ENCODE results near the gene GULP1.

GULP1 gene

DNA sequence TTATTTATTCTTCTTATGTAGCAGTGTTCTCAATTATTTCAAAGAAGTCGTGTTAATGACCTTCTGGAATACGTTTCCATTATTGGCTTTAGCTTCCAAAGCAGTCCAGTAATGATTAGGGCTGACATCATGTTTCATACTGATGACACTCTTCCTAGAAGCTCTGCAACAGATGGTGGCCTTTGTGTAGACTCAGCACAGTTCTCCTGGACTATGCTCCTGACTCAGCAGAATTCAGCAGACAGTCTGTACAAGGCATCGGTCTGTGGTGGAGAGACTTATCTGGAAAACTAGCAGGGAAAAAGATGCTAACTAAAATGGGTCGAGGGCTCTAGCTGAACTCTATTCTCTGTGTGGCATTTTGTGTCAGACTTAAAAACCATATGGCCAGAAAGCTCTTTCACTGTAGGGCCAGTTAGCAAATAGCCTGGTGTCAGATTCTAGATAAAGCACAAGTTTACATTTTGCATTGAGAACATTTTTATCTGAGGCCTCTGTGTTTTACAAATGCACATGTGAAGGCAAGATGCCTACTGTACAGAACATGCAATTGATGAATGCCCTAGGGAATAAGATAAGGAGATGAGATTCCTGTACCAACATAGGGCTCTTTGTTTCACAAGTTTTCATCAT is 35.1 kb downstream of the GULP1 start:
- DNase-seq, result no peak

DNA sequence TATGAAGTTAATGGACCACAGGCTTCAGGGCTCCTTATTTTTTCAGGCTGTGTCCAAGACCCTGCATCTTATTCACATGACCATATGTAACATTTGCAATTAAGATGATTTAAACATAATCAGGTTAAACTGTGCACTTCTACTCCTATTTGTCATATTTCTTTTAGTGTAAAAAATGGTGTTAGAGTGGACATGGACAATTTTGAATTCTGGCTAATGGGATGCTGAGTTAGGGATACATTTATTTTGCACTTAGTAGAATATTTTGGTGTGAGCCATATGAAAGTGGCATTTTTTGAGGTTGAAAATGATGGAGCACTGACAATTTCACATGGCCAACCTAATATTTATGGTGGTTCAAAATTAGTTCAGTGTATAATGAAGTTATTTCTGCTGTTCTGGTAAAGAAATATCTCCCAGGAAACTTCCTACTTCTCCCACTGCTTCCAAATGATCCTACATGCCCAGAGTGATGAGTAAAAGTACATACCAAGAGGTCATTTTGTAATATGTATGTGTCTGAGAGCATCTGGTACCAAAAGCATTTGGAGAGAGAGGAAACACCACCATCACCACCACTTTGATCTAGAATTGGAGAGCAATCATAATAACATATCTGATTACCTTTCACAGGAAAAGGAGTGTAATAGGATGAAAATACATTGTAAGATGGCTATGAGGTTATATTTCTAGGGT is 36.0 kb downstream of the GULP1 start:
- DNase-seq, result no peak

DNA sequence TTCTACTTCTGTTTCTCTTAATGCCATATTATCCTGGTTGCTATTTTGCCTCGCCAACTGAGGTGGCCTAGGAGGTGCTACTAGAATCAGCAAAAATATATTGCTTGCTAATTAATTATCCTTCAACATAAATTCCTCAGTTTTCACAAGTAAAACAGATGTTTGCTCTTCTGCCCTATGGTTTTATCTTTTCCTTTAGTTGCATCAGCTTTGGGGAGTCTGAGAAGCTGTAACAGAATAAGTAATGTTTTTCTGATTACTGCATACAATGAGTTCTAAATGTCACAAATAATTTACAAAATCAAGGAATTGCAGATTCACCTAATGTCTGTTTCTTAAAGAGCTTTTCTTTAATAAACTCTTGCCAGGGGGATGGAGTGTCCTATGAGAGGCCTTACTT is 36.7 kb downstream of the GULP1 start:
- no peak for DNase-seq

DNA sequence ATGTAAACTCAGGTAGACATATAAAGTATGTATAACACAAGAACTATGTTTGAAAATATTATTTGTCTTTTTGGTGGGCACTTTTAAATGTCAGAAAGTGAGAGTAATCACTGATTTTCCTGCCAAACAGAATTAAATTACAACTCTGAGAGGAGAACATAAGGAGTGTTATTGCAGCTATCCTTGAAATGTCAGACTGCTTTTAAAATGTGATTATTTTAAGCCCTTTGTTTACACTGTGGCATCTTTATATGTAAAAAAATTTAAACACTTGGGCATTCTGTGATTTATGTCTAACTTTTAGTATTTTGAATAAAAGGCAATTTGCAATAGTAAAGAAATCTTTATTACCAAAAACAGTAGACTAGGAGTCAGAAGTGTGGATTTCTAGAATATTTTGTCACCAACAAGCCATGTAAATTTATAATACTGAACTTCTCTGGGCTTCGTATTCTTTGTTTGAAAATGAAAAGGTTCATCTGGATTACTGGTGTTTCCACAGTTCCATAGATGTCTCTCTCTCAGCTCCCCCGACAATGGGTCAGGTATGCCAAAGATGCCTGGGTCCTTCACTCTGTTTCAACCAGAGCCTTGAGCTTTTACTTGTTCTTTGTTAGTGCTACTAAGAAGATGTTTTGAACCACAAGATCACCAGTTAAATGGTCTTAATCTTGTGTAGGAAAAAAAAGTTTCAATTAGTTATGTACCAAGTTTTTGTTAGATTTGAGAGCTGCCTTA is 38.8 kb downstream of the GULP1 start:
- DNase-seq, result no peak

DNA sequence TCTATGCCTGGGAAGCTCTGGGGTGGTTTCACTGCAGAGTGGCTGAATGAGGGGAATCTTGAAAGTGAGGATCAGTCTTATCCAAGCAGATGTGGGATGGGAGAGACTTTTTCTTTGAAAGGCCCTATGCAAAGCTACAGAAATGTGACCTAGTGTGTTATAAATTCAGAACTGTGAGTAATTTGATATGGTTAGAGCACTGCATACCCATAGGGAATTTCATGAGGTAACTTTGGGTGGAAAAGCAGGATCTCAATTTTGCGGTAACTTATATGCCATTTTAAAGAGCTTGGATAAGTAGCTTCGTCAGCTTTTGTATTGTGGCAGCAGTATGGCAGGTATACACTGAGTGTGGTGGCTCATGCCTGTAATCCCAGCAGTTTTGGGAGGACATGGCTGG is 40.9 kb downstream of the GULP1 start:
- no peak for DNase-seq

DNA sequence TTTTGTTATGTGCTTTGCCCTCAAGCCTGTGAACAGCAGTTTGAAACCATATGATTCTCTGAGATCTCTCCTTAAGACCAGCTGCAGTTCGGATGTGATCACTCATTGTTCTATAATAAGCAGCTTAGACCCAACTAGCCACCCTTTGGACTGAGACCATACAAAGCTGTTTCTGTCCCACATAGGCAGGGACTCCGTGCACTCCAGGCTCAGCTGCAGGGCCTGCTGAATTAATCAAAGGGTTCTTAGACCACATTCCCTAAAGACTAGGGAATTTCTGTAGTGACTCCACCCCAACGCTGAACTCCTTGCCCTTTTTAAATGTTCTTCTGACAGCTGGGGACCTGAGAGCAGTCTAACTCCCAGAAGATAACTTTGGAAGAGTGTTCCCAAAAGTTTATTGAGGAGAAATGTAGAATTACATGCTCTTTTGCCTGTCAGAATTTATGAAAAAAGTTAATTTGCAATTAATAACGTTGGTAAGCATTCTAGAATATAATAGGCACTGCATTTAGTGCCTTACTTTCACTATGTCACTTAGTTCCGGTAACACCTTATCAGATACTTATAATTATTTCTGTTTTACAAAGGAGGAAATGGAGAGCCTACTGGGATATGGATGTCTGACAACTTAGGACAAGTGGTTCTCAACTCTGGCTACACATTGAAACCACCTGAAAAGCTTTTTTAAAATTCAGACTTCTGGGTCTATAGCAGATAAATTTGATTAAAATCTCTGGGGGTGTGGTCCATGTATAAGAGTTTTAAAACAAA is 42.3 kb downstream of the GULP1 start:
- DNase-seq, result no peak

DNA sequence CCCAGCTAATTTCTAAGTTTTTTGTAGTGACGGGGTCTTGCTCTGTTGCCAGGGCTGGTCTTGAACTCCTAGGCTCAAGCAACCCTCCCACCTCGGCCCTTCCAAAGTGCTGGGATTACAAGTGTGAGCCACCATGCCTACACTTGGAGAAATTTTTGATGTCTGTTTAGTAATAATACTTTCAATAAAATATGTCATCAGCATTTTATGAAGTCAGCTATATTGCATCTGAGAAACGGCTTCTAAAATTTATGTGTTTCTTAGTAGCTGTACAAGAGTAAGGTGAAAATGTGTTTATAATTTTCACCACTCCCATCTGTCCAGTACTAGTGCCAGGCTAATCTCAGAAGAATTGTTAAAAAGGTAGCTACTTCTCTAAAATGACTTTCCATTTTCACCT is 46.8 kb downstream of the GULP1 start:
- no peak for DNase-seq

DNA sequence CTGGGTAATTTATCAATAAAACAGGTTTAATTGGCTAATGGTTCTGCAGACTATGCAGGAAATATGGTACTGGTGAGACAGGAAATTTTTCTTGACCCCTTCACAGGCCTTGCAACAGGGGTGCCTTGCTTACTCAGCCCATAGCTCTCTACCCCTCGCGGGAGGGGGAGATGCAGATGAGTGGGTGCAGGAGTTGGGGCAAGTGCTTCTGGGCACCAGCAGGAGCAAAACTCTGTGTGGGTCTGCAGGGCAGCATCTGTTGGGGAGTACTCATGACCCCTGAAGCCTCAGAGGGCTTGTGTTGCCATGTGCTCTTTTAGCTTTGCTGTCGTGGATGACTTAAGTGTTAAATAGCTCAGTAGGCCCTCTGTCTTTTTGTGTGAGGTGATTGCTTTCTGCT is 48.6 kb downstream of the GULP1 start:
- no peak for DNase-seq

DNA sequence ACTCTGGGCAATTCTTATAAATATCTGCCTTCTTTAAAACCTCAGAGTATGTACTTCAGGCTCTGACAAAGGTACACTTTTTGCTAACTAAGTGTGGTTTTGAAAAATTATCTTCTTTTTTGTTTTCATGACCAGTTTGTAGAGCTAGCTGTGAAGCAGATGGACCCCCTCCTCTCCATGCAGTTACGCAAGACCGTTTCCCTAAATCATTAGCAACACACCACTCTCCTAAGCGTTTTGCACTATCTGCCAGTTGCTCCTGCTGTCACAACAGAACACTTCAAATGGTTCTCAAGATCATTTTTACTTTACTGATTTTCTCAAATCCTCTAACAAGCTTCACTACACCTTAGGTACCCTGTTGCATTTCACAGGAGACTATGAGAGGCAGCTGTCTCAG is 53.3 kb downstream of the GULP1 start:
- no peak for DNase-seq

DNA sequence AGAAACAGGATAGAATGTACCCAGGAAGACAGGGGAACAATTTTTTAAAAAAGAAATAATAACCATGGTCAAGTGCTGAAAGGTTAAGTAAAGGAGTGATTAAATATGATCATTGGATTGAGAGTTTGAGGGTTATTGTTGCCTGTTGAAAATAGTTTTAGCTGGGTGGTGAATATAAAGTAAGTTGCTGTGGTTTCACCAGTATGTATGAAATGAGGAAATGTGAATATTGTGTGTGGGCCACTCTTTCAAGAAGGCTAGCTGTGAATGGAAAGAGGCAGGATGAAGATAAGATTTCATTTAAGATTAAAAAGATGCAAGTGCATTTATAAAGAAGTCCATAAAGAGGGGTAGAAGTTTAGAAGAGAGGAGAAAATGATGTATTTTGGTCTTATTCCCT is 53.8 kb downstream of the GULP1 start:
- no peak for DNase-seq

DNA sequence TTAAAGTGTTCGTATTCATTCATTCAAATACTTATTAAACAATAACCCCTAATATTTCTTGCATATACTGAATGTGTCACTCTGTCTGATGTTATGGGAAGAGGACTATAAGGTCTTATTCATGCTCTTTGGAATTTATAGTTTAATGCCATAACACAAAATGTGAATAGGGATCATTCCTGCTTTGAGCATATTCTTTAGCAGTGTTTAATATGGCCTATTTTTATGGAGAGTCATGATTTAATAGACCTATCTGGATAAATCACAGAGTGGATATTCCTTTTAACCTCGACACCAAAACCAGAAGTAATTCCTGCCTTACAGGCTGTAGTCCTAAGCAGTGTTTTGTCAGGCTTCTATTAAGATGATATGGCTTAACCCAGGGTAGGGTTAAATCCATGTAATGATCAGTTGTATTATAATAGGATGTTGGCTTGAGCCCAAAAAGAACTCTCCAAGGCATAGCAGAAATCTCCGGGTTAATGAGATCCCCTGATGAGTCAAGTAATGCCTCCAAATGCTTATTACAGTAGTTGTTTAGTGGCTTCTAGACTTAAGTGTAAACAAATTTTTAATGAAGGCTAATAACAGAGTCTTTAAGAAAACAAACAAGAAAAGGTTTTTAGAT is 54.3 kb downstream of the GULP1 start:
- no peak for DNase-seq

DNA sequence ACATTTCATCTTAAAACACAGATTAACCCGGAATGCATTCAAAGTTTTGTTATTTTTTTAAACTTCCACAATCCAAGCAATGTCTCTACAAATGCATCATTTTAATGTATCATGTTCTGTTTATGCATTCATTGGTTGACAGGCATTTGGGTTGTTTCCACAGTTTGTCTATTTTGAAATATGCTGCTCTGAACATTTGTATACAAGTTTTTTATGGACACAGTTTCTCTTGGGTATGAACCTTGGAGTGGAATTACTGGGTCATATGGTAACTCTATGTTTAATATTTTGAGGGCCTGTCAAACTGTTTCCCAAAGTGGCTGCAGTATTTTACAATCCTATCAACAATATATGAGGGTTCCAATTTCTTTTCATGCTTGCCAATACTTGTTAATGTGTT is 57.3 kb downstream of the GULP1 start:
- DNase-seq, result no peak

DNA sequence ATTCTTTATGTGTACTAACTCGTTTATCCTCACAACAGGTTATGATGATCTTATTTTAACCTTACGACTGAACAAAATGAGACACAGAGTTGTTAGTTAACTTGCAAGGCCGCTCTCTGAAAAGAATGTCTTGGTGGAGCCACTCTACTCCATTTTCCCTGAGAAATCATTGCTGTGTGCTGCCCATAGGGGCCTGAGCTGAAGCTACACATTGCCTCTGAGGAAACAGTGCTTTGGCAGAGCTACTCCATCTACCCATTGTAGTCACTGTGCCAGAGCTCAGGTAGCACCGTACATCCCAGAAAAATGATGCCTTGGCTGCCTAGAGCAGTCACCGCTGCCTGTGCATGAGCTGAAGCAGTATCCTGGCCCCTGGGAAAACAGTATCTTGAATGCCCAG is 61.6 kb downstream of the GULP1 start:
- DNase-seq, result no peak

DNA sequence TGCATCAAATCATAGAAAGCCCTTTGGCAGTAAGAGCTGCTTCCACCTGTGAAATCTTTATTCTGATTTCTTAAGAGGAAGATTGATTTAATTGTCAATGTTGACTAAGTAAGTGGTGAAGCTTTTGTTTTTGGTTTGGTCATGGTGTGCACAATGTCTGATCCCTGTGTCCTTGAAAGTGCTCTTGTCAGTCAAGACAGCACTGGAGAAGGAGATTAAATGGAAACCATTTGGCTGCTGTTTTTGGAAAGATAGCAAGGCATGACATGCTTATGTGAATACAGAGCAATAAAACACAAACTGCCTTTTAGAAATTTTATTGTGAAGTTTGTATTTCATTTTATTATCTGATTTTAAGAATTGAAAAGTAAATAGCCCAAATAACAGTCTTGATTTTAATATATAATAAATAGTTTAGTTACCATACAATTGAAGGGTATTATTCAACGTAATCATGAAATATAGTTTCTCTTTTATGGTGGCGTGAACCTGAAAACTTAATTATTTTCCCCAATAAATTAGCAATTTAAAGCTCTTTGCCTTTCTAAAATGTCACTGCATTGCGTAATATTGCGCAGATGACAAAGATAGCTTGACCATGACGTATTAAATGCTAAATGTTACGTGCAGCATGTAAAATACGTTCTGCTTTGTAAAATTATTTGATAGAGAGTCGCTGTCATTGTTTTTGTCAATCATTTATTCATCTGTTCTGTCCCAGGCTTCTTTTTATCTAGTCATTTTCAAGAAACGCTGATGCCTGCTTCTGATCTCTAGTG is 69.0 kb downstream of the GULP1 start:
- DNase-seq, result no peak

DNA sequence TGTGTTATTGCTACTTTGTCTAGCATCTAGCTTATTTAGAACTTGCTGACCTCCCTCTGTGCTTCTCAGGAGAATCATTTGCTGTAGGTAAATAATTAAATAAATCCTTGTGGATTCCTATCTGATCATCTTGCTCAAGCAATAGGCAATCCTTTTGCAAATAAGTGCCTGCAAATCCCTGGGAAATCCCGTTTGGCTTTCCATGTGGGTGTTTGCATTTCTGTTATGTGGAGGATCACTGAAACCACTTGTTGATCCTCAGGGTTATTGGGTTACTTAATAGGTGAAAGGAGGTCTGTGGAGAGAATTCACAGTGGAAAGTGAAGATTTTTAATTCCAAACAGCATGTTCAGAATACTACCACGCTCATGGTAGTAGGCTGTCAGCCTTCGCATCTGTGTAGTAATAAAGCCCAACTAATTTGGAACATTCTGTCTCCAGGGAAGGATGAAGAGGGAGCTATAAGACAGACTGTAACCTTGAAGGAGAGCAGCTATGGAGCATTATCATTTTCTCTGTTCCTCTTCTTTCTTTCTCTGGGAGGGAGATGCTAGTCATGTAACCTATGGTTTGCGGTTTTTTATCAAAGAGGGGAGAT is 72.5 kb downstream of the GULP1 start:
- DNase-seq, result no peak

DNA sequence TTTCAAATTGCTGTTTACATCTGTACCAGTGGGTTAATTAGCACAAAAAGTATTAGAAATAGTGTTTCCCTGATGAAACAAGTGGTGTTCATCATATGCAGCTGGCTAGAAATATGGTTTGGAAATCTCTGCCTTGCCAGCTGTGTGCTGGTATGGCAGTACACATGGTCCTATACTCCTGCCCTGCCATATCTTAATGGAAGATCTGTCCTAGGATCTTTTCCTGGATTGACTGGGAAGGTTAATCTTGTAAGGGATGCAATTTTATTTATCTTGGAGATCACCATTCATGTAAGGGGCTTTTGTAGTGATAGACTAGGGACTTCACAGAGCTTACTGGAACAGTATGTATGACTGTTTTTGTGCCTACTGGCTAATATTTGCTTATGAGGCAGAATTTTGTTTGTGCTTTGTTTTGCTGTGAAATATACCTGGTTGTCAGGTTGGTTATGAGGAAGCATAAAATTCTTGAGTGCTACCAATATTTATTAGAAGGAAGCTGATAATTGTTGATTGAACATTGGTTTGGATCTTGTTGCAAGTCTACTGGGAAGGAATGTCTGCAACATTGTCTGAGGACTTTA is 73.5 kb downstream of the GULP1 start:
- no peak for DNase-seq

DNA sequence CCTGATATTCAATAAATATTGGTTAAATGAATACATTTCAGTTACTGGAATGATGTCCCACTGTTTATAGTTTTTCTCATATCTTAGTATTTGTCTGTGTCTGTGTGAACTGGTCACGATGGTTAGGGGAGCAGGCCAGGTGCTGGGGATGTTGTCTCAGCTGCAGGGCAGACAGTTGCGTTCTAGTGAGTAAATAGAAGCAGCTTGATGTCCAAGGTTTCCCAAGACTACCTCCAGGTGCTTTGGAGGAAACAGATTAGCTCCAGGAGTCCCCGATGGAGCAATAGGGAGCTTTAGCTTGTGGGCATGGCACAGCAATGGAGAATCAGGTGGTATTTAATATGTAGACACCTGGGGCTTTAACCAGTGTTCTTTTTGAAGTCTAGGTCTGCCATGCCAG is 75.5 kb downstream of the GULP1 start:
- no peak for DNase-seq

DNA sequence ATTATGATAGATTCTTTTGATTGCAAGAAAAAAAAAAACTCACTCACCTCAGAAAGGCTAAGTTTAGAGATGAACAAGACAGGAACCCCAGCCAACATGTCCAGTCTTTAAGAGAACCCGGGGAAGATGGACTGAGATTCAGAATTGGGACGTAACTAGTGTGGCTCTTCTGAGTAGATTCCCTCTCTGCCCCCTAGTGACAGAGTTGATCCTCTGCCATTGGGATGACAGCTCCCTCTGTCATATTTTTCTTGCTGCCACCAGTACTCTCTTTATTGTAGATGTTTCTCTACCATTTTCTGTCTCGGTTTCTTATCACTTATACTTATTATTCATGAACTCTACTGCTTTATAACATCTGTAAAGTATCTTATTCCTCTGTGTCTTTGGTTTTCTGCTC is 77.7 kb downstream of the GULP1 start:
- DNase-seq, result peak; percentile 3 to 17

DNA sequence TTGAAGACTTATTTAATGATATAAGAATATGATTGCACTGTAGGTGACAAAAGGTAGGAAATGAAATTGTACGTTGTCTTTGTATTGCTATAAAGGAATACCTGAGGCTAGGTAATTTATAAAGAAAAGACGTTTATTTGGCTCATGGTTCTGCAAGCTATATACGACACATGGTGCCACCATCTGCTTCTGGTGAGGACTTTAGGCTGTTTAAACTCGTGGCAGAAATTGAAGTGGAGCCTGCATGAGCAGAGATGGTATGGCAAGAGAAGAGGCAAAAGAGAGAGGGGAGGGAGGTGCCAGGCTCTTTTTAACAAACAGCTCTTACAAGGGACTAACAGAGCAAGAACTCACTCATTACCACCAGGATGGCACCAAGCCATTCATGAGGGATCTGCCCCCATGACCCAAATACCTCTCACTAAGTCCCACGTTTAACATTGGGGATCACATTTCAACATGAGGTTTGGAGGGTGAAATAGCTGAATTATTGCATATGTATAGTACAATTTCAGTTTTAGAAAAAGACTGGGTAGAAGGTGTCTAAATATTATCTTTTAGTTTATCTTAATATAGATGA is 86.8 kb downstream of the GULP1 start:
- DNase-seq, result no peak

DNA sequence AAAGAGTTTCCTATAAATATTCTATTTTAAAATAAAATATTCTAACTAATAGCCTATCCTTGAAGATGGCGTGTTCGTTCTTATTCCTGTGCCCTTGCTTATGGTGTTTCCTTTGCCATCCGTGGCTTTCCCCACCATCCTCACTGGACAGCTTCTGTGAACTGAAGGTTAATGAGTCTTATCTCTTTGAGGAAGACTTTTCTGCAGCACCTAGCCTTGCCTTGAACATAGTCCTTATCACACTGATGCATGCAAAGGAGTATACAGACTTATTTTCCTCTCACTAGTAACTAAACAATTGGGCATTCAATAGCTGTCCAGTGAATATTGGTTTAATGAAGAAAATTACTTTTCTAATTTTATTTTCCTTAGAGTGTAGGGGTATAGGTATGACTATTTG is 88.1 kb downstream of the GULP1 start:
- DNase-seq, result no peak

DNA sequence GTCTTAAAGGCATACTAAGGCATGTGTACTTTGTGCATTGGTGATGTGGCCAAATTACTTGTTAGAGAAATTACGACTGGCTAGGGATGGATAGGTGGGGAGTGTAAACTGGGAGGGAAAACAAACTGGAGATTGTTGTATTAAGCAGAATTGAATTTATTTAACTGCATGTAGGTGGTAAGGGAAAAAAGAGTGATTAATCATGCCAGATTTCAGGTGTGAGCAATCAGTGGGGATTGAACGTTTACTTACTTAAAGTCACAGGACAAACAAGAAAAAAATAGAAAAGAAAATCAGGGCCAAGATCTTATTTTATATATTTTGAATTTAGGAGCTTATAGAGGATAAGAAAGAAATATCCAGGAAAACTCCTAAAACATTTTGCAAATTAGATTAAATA is 88.6 kb downstream of the GULP1 start:
- DNase-seq, result no peak
